ENCODE data around the gene FRMD8.

FRMD8 gene

DNA sequence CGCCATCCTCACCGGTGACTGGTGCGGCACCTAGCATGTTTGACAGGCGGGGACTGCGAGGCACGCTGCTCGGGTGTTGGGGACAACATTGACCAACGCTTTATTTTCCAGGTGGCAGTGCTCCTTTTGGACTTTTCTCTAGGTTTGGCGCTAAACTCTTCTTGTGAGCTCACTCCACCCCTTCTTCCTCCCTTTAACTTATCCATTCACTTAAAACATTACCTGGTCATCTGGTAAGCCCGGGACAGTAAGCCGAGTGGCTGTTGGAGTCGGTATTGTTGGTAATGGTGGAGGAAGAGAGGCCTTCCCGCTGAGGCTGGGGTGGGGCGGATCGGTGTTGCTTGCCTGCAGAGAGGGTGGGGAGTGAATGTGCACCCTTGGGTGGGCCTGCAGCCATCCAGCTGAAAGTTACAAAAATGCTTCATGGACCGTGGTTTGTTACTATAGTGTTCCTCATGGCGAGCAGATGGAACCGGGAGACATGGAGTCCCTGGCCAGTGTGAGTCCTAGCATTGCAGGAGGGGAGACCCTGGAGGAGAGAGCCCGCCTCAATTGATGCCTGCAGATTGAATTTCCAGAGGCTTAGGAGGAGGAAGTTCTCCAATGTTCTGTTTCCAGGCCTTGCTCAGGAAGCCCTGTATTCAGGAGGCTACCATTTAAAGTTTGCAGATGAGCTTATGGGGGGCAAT lies 37.2 kb downstream of the FRMD8 start:
- DNase-seq (ENCODE audit: extremely low read depth in 1 of 2, low read depth in 1 of 2), result no peak

DNA sequence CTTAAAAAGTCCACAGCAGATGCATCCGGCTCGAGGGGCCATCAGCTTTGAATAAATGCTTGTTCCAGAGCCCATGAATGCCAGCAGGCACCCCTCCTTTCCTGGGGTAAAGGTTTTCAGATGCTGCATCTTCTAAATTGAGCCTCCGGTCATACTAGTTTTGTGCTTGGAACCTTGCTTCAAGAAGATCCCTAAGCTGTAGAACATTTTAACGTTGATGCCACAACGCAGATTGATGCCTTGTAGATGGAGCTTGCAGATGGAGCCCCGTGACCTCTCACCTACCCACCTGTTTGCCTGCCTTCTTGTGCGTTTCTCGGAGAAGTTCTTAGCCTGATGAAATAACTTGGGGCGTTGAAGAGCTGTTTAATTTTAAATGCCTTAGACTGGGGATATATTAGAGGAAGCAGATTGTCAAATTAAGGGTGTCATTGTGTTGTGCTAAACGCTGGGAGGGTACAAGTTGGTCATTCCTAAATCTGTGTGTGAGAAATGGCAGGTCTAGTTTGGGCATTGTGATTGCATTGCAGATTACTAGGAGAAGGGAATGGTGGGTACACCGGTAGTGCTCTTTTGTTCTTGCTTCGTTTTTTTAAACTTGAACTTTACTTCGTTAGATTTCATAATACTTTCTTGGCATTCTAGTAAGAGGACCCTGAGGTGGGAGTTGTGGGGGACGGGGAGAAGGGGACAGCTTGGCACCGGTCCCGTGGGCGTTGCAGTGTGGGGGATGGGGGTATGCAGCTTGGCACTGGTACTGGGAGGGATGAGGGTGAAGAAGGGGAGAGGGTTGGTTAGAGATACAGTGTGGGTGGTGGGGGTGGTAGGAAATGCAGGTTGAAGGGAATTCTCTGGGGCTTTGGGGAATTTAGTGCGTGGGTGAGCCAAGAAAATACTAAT lies 38.0 kb downstream of the FRMD8 start:
- no peak for DNase-seq (ENCODE audit: extremely low read depth in 1 of 2, low read depth in 1 of 2)

DNA sequence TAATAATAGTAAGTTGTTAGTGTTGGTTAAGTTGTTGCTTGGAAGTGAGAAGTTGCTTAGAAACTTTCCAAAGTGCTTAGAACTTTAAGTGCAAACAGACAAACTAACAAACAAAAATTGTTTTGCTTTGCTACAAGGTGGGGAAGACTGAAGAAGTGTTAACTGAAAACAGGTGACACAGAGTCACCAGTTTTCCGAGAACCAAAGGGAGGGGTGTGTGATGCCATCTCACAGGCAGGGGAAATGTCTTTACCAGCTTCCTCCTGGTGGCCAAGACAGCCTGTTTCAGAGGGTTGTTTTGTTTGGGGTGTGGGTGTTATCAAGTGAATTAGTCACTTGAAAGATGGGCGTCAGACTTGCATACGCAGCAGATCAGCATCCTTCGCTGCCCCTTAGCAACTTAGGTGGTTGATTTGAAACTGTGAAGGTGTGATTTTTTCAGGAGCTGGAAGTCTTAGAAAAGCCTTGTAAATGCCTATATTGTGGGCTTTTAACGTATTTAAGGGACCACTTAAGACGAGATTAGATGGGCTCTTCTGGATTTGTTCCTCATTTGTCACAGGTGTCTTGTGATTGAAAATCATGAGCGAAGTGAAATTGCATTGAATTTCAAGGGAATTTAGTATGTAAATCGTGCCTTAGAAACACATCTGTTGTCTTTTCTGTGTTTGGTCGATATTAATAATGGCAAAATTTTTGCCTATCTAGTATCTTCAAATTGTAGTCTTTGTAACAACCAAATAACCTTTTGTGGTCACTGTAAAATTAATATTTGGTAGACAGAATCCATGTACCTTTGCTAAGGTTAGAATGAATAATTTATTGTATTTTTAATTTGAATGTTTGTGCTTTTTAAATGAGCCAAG lies 38.9 kb downstream of the FRMD8 start:
- DNase-seq (ENCODE audit: extremely low read depth in 1 of 2, low read depth in 1 of 2), result peak in 1 of 2 donors; percentile 78

DNA sequence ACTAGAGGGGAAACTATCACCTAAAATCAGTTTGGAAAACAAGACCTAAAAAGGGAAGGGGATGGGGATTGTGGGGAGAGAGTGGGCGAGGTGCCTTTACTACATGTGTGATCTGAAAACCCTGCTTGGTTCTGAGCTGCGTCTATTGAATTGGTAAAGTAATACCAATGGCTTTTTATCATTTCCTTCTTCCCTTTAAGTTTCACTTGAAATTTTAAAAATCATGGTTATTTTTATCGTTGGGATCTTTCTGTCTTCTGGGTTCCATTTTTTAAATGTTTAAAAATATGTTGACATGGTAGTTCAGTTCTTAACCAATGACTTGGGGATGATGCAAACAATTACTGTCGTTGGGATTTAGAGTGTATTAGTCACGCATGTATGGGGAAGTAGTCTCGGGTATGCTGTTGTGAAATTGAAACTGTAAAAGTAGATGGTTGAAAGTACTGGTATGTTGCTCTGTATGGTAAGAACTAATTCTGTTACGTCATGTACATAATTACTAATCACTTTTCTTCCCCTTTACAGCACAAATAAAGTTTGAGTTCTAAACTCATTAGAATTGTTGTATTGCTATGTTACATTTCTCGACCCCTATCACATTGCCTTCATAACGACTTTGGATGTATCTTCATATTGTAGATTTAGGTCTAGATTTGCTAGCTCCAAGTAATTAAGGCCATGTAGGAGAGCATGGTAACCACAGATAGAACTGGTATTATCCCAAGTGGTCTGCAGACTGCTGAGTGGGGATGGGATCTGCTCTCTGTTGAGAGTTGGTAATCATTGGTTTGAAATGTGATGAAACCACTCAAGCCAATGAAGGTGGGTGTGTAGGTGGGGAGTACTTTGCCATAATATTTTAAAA lies 39.8 kb downstream of the FRMD8 start:
- no peak for DNase-seq (ENCODE audit: extremely low read depth in 1 of 2, low read depth in 1 of 2)

DNA sequence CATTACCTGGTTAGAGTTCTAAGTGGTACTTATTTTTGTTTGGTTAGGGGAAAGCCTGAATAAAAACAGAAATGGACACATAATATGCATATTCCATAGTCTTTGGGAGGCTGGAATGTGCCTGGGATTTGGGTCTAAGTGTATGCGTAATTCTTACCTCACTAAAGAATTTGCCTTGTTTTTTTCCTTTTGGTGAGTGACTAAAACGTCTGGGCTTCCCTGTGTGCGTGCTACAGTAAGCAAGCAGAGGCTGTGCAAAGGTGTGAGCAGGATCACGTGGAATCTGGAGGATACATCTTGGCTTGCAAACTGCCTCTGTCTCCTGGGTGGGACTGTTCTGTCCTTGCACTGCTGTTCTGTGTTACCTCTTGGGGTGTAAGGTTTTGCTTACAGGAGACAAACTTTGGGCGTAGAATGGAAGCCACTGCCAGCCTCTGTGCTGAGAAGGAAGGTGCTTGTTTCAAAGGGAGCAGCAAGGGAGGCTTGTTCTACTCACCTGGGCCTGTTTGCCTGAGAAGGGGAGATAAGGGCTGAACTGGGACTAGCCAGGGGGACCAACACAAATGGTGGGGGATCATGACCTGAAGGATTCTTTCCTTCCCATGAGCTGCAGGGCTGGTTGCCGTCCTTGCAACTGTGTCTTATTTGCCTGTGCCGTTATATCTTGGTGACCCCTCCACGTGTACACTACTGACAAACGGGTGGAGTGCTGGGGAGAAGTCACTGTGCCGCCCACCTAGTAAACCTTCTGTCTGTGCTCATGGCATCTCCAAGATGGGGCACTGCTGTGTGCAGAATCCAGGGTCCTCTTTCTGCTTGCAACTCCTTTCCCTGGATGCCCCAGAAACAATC lies 40.6 kb downstream of the FRMD8 start:
- DNase-seq (ENCODE audit: extremely low read depth in 1 of 2, low read depth in 1 of 2), result no peak

DNA sequence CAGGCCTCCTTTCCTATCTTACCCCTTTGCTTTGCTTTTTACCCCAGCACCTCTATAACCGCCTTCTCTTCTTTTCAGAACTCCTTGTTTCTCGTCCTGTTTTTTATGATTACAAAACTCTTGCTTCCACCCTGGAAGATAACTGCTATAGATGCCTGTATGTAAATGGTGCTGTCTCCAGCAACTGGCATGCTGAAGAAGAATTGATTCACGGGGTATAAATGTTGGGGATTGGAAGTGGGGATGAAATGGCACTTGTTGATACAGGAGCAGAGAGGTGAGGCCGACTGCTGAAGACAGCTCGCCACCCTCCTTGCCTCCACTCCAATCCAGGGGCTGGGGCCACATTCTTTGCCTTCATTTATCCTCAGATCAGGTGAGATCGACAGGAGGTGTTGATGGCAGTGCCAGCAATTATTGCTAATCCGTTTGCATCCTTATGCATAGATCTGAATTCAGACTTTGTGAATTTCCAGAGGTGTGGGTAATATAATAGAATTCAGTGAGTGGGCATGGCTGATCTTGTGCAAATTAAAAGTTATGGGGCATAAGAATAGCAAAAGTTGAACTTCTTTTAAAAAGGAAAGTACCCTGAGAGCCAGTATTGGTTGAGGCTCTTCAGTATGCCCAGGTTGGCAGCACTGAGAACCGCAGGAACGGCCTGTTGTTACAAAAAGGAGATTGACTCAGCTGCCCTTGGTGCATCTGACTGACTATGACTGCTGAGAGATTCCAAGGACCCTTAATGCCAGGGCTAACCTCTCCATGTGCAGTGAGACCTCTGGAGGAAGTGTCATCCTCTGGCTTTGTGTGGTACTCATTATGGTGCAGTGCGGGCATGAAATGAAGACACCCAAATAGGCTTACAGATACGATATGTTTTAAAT lies 41.5 kb downstream of the FRMD8 start:
- no peak for DNase-seq (ENCODE audit: extremely low read depth in 1 of 2, low read depth in 1 of 2)

DNA sequence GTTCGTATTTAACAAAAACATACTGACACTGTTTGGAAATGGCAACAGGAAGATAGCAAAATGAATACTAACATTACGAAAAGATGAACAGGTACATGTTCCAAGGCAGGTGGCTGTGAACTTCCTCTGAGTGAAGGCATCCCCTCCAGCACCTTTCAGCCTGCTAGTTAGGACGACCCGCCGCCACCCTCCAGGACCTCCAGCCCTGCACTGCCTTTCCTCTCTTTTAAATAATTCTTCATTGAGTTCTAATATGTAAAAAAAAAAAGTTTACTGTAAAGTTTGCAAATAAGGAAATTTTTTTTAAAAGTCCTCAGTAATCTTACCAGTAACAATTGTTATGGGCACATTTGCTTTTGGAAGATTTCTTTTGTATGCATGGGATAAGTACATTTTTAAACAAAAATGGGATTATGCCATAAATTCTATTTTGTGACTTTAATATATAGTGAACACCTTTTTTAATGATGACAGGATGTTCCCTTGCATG lies 42.2 kb downstream of the FRMD8 start:
- no peak for DNase-seq (ENCODE audit: extremely low read depth in 1 of 2, low read depth in 1 of 2)

DNA sequence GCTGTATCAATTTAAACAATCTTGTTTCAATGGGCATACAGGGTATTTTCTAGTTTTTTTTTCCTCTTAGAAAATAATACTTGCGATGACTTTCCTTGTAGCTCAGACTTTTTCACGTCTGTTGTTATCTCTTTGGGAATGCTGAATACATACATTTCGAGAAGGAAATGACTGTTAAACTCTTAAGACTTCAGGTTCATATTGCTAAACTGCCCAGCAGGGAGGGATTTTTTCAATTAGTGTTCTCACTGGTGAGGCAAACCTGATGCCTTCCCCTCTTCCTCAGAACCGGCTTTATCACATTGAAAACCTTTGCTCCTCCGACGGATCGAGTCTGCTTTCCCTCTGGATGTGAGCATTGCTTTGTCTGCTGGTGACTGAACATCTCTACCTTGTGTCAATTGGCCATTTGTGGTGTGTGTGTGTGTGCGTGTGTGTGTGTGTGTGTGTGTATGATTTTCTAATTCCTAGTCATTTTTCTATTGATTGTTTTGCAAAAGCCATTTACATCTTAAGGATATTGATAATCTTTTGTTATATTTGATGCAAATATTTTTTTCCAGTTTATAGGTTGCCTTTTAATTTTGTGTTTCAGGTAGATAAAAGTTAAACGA lies 42.7 kb downstream of the FRMD8 start:
- DNase-seq (ENCODE audit: extremely low read depth in 1 of 2, low read depth in 1 of 2), result no peak

DNA sequence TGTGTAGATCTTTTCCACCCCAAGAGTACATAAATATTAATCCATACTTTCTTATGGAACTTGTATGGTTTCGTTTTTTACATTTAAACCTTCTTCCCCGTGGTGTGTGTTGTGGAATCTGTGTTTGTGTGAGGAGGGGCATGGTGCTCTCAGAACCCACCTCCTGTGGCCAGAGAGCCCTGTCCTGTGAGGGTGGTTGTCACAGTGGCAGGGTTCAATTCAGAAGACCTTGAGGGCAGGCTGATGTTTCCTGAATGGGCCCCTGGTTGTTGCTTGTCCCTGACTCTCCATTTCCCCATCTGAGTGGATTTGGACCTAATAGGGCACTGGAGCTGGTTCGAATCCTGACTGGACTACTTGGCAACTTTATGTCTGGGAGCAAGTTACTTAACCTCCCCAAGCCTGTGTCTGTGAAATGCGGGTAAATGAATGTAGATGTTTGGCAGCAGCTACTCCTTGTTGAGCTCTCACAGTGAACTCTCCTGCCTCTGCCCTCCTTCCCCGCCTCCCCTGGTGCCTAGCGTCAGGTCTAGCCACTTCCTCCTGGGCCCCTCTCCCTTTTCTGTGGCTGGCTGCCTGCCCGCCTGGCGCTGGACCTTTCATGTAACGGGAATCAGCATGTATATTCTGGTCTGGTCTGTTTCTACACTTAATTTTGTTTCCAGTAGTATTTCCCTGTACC lies 43.4 kb downstream of the FRMD8 start:
- DNase-seq (ENCODE audit: extremely low read depth in 1 of 2, low read depth in 1 of 2), result no peak

DNA sequence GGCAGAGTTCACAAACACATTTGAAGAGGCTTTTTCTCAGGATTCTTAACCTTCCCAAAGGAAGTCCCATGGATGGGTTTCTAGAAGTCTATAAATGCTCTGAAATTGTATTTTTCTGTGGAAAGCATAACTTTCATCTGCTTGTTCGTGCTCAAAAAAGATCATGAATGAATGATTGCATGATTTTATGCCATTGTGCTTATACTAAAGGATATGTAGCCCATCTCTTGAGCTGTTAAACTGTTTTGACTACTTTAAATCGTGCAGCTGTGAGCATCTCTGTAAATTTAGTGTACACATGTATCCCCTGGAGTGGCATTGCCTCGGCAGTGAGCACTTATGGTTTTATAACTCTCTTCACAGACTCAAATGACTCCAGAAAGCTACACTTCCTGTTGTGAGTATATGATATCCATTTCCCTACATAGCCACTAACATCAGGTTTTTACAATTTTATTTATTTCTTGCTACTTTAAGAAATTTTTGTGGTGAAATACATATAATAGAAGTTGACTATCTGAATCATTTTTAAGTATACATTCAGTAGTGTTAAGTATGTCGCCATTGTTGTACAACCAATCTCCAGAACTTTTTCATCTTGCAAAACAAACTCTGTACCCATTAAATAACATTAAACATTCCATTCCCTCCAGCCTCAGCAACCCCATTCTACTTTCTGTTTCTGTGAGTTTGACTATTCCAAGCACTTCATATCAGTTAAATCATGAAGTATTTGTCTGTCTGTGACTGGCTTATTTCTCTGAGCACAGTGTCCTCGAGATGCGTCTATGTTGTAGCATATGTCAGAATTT lies 44.2 kb downstream of the FRMD8 start:
- no peak for DNase-seq (ENCODE audit: extremely low read depth in 1 of 2, low read depth in 1 of 2)

DNA sequence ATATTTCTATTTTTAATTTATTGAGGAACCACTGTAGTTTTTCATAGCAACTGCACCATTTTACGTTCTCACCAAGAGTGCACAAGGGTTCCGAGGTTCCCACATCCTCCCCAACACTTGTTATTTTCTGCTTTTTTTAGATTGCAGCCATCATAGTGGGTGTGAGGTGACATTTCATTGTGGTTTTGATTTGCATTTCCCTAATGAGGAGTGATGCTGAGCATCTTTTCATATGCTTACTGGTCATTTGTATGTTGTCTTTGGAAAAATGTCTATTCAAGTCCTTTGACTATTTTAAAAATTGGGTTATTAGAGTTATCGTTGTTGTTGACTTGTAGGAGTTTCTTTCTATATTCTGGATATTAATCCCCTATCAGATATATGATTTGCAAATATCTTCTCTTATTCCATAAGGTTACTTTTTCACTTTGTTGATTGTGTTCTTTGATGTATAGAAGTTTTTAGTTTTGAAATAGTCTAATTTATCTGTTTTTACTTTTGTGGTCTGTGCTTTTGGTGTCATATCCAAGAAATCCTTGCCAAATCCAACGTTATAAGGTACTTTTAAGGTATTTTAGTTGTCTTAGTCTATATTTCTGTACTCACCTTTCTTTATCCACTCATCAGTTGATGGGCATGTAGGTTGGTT lies 45.1 kb downstream of the FRMD8 start:
- no peak for DNase-seq (ENCODE audit: extremely low read depth in 1 of 2, low read depth in 1 of 2)

DNA sequence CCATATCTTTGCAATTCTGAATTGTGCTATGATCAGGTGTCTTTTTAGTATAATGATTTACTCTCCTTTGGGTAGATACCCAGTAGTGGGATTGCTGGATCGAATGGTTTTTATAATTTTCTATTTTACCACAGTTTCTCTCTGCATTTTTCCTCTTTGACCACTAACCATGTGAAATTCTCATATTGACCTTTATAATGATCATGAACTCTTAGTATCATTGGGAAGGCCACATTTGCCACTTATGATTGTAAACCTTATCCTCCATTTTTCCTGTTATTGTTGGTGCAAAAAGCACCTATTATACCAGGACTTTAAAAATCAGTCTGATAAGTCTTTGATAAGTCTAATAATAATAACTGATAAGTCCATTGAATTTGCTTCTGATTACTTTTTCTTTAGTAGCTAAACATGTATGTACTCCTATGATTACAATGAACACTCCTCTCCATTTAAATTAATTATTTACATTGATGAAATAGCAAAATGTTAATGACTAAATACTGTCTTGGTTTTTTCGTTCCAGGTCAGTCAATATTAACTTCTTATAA lies 45.7 kb downstream of the FRMD8 start:
- no peak for DNase-seq (ENCODE audit: extremely low read depth in 1 of 2, low read depth in 1 of 2)

DNA sequence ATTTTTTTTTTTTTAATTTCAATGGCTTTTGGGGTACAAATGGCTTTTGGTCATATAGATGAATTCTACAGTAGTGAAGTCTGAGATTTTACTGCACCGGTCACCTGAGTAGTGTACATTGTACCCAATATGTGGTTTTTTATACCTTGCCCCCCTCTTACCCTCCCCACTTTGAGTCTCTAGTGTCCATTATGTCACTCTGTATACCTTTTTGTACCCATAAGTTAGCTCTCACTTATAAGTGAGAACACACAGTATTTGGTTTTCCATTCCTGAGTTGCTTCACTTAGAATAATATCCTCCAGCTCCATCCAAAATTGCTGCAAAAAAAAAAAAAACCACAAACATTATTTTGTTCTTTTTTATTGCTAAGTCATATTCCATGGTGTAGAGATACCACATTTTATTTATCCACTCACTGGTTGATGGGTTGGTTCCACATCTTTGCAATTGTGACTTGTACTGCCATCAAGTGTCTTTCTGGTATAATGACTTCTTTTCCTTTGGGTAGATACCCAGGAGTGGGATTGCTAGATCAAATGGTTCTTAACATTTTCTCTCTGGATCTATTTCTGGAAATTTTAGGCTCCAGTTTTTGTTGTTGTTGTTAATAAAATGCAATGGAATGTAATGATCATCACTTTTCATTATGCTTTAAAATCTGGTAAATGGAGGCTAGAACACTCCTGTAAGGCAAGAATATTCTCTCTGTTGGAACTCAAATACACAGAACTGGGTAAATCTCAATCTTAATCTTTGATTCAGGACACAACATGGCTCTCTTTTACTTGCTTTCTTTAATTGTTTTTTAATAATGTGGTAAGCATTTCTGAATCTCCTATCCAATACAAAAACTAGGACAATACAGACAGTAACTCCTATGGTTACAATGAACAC lies 46.5 kb downstream of the FRMD8 start:
- DNase-seq (ENCODE audit: extremely low read depth in 1 of 2, low read depth in 1 of 2), result no peak

DNA sequence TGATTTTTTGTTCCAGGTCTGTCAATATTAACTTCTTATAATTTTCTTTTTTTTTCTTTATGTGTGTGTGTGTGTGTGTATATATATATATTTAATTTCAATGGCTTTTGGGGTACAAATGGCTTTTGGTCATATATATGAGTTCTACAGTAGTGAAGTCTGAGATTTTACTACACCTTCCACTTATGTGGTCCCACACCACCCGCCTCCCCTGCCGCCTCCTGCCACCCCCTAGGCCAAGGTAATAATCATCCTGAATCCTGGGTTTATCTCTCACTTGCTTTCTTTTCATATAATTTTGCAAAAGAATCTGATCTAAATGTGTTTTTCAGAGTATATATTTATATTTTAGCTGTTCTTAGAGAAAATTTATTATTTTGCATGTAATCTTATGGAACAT lies 47.2 kb downstream of the FRMD8 start:
- DNase-seq (ENCODE audit: extremely low read depth in 1 of 2, low read depth in 1 of 2), result no peak
